GM21390 (cell line): Measurements from ENCODE around the gene MICALL2.

Source experiments
- ATAC-seq: cut with Tn5 transposase; IDR thresholded peaks from one replicate; pipeline ENCODE4 v1.9.1; 2021; ENCODE audit not compliant: unreplicated experiment

Gene MICALL2

GRCh38 chr7:1434891-1435670 is 24.2 kb downstream of the MICALL2 start:
- no peak for ATAC-seq

DNA sequence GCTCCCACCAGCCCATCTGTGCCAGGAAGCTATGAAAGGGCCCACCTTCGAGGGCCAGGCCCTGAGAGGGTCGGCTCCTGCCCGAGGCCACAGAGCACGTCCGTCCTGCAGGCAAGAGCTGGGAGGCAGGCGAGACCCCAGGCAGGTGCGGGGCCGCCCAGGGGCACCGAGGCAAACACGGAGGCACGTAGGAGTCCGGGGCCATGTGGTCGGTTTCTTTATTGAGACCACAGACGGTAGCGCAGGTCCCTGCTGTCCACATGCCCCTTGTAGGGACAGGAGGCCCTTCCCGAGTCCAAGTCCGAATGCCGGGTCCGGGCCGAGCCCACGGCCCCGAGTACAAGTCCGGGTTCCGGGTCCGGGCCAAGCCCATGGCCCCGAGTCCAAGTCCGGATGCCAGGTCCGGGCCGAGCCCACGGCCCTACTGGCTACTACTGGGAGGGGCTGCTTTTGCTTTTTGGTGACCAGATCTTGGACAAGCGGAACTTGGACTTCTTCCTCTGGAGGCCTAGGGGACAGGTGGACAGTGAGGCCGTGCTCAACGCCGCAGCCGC is 25.0 kb downstream of the MICALL2 start:
- no peak for ATAC-seq

GRCh38 chr7:1433128-1433920 is 25.9 kb downstream of the MICALL2 start:
- no peak for ATAC-seq

- ATAC-seq, result no peak
These were observed 26.7 kb downstream of the MICALL2 start for GRCh38 chr7:1432411-1433082.

GRCh38 chr7:1431634-1432380 is 27.5 kb downstream of the MICALL2 start:
- ATAC-seq, result no peak

GRCh38 chr7:1431226-1431625 is 28.0 kb downstream of the MICALL2 start:
- no peak for ATAC-seq

GRCh38 chr7:1430056-1430845 is 29.0 kb downstream of the MICALL2 start:
- no peak for ATAC-seq

DNA sequence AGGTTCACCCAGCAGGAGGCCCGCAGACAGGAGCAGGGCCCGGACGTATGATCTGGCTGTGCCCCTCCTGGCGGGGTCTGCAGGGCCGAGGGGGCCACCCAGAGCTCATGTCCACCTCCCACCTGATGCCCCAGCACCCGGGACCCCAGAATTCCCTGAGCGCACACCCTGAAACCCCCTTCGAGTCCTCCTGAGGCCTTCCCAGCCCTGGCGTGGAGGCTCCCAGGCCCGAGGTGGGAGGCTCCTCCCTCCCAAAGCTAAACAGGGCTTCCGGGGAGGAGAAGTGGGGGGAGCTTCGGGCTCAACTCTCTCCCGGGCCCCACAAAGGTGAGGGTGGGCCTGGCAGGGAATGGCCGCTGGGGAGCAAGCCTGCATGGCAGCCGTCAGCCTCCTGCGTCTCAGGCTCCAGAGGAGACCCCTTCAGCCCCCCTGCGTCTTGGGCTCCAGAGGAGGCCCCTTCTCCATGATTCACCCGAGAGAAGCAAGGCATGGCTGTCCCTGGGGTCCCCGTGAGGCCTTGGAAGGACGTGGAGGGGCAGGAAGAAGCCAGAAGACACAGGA is 30.2 kb downstream of the MICALL2 start:
- ATAC-seq, result no peak

DNA sequence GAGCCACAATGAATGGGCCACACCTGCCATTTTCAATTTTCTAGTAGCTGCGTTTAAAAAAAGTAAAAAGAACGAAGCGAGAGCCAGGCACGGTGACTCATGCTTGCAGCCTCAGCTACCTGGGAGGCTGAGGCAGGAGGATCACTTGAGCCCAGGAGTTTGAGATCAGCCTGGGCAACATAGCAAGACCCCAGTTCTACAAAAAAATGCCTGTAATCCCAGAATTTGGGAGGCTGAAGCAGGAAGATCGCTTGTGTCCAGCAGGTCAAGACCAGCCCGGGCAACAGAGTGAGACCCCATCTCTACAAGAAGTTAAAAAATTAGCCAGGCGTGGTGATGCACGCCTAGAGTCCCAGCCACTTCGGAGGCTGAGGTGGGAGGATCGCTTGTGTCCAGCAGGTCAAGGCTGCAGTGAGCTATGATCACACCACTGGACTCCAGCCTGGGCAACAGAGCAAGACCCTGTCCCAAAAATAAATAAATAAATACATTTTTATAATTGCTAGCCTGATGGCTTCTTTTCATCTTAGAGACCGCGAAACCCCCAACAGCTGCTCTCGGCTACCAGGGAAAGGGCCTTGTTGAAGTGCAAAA is 32.1 kb downstream of the MICALL2 start:
- no peak for ATAC-seq

DNA sequence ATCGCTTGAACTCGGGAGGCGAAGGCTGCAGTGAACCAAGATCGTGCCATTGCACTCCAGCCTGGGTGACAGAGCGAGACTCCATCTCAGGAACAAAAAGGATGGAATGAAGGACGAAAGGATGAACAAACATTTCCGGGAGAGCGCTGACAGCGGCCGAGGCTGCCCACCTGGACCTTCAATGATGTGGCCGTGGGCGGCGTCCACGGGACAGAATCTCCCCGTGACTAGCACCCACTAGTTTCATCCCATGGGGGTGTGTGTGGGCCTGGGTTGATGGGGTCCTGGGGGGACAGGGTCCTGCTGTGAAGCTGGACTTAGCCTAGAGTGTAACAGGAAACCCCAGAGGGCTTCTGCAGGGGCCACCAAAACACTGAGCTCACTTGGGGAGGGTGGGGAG is 32.8 kb downstream of the MICALL2 start:
- ATAC-seq, result no peak

DNA sequence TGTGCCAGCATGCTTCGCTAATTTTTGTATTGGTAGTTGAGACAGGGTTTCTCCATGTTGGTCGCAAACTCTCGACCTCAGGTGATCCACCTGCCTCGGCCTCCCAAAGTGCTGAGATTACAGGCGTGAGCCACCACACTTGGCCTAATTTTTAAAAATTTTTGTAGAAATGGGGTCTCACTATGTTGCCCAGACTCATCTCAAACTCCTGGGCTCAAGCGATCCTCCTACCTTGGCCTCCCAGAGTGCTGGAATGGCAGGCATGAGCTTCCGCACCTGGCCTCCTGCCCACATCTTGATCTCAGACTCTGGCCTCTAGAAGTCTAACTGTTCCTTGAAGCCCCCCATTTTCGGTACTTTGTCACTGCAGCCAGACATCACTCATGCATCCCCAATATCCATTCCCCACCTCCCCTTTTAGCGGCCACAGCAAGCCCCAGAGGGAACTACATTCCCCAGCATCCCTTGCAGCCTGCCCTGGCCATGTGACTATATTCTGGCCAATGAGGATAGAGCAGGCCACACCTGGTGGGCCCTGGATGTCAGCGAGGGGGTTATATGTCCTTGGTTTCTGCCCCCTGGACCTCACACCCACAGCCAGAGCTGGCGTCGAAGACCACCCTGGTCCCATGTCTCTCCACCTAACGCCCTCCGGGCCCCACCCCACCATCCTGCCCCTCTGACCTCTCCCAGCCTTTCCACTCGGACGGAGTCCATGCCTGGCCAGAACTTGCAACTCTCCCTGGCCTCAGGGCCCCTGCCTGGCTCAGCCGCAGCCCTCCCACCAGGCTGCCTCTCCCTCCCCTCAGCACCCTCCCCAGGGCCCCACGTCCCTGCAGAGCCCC is 33.8 kb downstream of the MICALL2 start:
- no peak for ATAC-seq

GRCh38 chr7:1424041-1424440 is 35.2 kb downstream of the MICALL2 start:
- ATAC-seq, result no peak

DNA sequence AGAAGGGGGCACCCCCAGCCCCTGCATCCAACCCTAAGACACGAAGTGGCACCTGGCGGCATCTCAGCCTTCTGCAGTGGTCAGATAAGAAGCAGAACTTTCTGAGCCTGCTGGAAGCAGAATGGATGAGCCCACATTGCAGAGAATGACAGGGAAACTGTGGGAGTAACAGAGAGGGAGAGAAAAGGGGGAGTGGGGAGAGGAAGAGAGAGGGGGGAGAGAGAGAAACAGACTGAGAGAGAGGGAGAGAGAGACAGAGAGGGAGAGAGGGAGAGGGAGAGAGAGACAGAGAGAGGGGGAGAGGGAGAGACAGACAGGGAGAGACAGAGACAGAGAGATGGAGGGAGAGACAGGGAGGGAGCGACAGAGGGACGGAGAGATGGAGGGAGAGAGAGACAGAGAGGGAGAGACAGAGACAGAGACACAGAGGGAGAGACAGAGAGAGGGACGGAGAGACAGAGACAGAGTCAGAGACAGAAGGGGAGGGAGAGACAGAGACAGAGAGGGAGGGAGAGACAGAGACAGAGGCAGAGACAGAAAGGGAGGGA is 35.9 kb downstream of the MICALL2 start:
- no peak for ATAC-seq

DNA sequence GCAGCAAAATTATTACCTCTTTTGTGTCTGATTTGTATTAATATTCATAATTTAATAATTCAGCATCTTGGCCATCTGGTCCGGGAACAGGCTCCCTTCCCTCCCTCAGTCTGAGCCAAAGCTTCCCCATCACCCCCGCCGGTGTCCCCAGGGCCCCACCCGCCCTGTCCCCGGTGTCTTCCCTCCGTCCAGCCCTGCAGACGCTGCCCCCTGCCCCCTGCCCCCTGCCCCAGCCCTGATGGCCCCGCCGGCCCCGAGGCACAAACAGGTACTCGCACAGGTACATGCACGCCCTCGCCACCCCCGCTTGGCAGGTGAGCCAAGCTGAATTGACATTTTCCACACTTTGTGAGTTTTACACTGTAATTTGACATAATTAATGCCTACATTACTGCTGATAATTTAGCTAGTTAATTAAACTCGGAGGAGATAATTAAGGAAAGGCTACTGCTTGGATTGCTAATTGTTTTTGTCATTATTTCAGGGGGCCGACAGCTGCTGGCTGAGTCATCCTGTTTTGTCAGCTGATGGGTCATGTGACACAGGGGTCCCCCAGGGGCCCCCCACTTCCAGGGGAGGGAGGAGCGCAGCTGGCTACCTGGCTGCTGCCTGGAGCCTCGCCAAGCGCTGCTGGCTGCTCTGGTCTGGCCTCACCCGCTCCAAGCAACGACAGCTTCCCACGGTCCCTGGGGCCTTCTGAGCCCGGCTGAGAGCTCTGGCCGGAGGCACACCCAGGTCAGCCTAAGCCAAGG is 36.6 kb downstream of the MICALL2 start:
- no peak for ATAC-seq

- ATAC-seq, result no peak
These were observed 37.3 kb downstream of the MICALL2 start for GRCh38 chr7:1421946-1422345.

DNA sequence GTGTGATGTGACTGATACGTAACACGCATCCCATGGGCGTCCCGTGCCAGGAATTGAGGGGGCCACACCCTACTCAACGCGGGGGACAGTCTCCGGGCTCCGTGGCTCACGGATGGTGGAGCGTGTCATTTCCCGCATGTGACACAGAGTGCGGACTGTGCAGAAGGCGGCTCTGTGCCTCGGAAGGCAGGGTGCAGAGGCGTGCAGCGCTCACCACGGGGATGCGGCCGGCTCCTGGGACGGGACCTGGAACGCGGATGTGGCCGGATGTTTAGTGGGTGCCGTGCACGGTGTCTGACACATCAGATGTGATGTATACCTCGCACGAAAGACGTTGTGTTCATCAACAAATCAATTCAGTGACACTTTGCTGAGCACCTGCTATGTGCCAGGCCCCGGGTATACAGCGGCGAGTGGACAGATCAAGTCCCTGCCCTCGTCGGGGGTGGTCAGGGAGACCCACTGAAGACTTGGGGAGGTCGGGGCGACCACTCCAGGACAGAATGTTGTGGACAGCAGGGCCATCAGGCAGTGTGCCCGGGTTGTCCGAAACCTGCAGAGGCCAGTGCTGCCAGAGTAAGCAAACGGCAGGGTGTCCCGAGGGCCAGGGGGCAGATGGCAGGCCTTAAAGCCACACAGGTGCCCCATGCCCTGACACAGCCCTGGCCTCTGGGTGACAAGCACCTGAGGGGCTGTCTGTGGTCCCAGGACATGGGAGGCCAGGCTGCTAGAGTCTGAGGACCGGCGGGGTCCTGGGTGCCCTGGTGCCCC is 38.1 kb downstream of the MICALL2 start:
- ATAC-seq, result no peak

DNA sequence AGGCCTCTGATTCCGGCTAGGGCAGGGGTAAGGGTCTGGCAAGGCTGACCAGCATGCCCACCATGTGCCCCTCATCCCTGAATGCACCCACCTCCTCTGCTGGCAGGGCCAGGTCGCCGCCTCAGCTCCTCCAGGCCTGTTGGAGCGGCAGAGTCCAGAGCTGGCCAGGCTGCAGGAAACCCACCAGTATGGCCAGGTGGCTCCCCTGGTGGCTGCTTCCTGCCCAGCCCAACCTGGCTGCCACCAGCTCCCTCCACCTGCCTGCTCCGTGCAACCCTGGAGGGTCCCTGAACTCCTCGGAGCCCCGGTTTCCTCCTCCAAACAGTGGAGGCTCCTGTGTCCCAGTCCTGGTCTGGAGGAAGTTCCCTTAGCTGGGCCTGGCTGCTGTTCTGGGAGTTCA is 39.6 kb downstream of the MICALL2 start:
- no peak for ATAC-seq
